NB4 (cell line): ENCODE results near the gene GOLGA2.

ENCODE experiments used
- DNase-seq: peaks from one replicate; pipeline ENCODE4 v3.0.0; 2010; ENCODE audit warnings: low read depth
- H3K4me3 ChIP-seq: one replicate; pipeline ENCODE4 v1.5.1; 2011; ENCODE audit warnings: mild to moderate bottlenecking, low read depth, low read length, moderate library complexity
- CTCF ChIP-seq: IDR thresholded peaks from one replicate; pipeline ENCODE4 v1.5.1; 2012; ENCODE audit warnings: low read depth, low read length
- MYC ChIP-seq: IDR thresholded peaks from 2 replicates; pipeline ENCODE4 v1.6.1; 2011; ENCODE audit warnings: low read depth, low read length
- POLR2A ChIP-seq: IDR thresholded peaks from 2 replicates; pipeline ENCODE4 v1.6.1; 2011; ENCODE audit warnings: mild to moderate bottlenecking; ENCODE audit not compliant: insufficient read length; ENCODE audit errors: extremely low read depth
- TF ChIP-seq, protein P1 (sequence below): IDR thresholded peaks from 2 replicates; pipeline ENCODE4 v1.6.1; 2011; ENCODE audit warnings: low read depth, low read length

Gene GOLGA2

DNA sequence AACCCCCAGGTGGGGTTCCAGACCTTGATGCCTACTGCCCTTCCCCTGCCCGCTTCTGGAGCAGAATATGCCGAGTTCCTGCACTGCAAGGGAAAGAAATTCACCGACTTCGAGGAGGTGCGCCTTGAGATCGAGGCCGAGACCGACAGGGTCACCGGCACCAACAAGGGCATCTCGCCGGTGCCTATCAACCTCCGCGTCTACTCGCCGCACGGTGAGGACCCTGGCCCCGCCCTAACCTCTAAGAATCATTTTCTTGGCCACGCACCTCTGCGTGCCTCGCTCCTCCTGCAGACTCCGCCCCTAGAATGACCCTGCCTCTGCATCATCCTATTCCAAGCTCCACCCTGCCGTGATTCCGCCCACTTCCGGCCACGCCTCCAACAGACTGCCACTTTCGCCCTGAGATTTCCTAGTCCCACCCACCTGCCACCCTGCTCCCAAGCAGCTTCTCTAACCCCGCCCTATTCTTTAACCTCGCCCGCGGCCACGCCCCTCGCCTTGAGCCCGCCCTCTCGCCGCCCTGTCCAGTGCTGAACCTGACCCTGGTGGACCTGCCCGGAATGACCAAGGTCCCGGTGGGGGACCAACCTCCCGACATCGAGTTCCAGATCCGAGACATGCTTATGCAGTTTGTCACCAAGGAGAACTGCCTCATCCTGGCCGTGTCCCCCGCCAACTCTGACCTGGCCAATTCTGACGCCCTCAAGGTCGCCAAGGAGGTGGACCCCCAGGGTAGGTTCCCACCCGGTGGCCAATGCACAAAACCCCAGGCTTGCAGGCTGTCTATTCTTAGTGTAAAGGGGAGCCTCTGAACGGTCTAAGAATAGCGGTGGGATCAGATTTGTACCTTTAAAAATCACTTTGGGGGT is 57.1 kb downstream of the GOLGA2 start:
- no peak overlapping the region for H3K4me3 ChIP-seq
- peak; percentile 83 for DNase-seq
- TF ChIP-seq CTCF (no peak), MYC (no peak), POLR2A (no peak)
- TF ChIP-seq, protein P1, sequence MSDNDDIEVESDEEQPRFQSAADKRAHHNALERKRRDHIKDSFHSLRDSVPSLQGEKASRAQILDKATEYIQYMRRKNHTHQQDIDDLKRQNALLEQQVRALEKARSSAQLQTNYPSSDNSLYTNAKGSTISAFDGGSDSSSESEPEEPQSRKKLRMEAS, result no peak

DNA sequence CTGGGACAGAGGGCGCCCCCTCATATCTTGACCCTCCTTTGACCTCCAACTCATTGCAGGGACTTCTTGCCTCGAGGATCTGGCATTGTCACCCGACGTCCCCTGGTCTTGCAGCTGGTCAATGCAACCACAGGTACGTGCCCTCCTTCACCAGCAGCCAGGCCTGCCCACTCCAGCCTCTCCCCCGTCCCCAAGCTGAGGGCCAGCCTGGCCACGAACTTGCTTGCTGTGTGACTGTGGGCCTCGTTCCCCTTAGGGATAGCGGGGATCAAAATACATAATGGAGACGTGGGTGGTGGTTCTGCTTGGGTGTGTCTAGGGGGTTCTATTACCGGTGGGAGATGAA is 57.7 kb downstream of the GOLGA2 start:
- TF ChIP-seq MYC (no peak), POLR2A (no peak), CTCF (no peak)
- TF ChIP-seq, protein P1, result no peak
- H3K4me3 ChIP-seq, result no peak overlapping the region
- no peak for DNase-seq

DNA sequence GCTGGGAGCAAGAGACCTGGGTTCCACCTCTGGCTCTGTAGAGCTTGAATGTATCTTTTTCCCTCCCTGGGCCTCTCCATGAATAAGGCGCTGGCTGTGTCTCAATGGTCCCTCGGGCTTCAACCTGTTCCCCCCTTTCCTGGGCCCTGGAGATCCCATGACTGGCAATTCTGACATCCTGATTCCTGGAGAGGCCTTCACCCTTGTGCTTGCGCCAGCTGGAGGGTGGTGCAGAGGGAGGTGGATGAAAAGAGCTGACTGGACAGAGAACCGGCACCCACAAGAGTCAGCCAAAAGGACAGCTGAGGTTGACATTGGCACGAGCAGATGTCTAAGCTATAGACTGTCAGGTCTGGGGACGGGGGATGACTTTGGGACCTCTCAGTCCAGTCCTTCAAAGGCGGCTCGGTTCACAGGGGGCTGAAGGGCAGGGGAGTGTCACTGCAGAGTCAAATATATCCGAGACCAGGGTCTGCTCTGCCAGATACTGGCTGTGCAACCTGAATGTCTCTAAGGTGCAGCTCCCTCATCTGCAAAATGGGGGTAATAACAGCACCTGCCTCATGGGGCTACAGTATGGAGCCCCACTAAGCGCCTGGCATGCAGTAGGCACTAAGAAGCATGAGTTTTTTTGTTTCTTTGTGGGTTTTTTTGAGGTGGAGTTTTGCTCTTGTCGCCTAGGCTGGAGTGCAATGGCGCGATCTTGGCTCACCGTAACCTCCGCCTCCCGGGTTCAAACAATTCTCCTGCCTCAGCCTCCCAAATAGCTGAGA is 58.8 kb downstream of the GOLGA2 start:
- H3K4me3 ChIP-seq, result no peak overlapping the region
- DNase-seq, result no peak
- TF ChIP-seq, protein P1, result no peak
- TF ChIP-seq MYC (no peak), CTCF (no peak), POLR2A (no peak)

- H3K4me3 ChIP-seq, result no peak overlapping the region
- no peak for TF ChIP-seq POLR2A
- TF ChIP-seq, protein P1, result no peak
- TF ChIP-seq CTCF, result no peak
- TF ChIP-seq MYC, result no peak
- peak; percentile 80 for DNase-seq
Observed at GRCh38 chr9:128215491-128216409, 60.1 kb downstream of the GOLGA2 start.

- TF ChIP-seq POLR2A, result no peak
- no peak for TF ChIP-seq CTCF
- TF ChIP-seq MYC, result no peak
- no peak overlapping the region for H3K4me3 ChIP-seq
- DNase-seq, result no peak
Observed at GRCh38 chr9:128214571-128215490, 61.0 kb downstream of the GOLGA2 start.
